AML-193 (cell line): ENCODE data around the gene ZNF264.
"Not testable (repeated sequence)": the region's sequence is repeated elsewhere in the genome, so short reads cannot be mapped to it uniquely, and the experiment has no call there.

ENCODE experiments used
- DNase-seq, 2 experiments: peaks; one replicate each; lab custom pipeline; 2025; lab: John Stamatoyannopoulos, UW

ZNF264 gene

DNA sequence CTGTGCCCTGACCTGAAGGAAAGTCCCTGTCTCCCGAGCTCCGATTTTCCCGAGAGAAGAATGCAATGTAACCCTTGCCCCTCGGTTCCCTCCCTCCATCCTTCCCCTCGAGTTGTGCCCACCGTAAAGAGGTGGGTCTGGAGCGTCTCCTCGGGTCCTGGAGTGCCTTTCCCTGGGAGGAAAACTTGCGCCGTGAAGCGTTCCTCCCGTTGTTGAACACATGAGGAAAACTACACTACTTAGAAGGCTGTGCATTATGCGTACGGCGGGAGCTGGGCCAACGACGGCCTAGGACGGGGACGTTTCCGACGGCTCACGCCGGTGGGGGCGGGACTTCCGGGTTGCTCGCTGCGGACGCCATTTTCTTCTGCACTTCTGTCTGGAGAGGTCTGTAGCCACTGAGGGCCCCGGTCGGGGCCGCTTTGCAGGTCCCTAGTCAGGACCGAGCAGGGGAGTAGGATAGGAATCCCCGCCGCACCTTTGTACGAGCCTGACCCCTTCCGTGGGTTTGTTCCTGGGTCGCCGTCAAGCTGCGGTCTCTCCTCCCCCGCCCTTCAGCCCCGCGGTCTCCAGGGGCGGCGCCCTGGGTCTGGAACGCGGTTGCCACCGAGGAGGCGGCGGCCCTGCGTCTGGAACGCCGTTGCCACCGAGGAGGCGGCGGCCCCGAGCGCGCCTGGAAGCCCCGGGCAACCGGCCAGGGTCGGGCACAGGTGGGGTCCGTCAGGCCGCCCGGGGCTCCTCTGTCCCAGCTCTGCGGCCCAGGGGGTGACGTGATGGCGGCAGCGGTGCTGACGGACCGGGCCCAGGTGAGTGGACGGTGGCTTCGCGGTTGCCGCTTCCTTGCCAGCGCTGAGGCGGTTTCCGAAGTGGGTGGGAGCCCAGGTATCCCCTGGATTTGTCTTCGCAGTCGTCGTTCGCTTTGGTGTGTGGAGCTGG, at the start of gene ZNF264:
ZNF264 (plus strand) TSS at position 360 of the 936 bp plus-strand sequence; CDS start at position 774, 414 bp downstream.
- peak; percentile 68 to 69 for DNase-seq

DNA sequence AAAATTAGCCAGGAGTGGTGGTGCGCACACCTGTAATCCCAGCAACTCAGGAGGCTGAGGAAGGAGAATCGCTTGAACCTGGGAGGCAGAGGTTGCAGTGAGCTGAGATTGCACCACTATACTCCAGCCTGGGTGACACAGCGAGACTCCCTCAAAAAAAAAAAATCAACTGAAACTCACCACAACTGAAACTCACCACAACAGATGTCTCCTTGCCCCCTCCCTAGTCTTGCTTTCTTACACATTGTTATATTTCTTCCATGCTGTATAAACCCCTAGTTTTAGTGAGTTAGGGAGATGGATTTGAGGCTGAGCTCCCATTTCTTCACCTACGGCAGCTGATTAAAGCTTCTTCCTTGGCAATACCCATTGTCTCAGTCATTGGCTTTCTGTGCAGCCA, 49.6 kb upstream of the ZNF264 start:
- DNase-seq: no peak

DNA sequence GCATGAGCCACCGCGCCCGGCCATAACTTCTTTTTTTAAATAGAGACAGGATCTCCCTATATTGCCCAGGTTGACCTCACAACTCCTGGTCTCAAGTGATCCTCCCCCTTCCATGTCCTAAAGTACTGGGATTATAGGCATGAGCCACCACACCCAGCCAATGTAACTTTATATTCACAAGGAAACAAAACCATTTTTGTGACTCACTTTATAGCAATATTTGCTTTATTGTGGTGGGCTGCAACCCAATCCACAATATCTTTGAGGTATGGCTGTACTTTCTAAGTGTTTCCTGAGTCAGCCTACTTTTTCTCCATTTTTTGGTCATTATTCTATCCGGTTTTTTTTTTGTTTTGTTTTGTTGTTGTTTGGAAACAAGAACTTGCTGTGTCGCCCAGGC, 38.4 kb upstream of the ZNF264 start:
- no peak for DNase-seq

DNA sequence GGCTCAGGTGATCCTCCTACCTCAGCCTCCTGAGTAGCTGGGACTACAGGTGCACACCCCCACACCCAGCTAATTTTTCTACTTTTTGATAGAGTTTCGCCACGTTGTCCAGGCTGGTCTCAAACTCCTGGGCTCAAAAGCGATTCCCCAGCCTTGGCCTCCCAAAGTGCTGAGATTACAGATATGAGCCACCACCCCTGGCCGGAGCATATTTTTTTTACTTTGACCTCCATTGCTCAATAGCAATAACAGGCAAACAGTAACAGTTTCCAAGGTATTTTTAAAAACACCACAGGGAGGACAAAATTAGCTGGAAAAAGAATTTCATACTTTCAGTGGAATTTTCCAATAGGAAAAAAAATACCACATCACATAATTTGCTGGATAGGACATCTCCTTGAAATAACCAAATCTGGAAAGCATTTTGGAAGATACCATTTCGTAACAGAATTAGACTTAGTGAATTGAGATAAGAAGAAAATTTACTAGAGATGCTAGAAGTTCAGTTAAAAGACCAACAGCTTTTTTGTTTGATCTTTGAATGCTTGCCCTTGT, 29.2 kb upstream of the ZNF264 start:
- DNase-seq: no peak

DNA sequence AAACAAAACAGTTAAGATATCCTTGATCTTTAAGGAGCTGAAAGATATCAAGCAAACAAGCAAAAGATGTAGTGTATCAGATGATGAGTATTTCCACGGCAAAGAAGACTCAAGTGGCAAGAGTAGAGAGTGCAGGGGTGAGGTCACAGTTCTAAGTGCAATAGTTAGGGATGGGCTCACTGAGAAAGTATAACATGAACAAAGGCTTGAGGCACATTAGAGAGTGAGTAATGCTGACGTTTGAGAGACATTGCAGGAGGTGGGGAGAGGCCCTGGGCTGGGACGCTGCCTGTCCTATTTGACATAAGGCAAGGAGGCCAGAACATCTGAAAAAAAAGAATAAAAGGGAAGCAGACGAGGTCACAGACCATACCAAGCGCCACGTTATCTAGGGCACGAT, 25.5 kb upstream of the ZNF264 start:
- no peak for DNase-seq

DNA sequence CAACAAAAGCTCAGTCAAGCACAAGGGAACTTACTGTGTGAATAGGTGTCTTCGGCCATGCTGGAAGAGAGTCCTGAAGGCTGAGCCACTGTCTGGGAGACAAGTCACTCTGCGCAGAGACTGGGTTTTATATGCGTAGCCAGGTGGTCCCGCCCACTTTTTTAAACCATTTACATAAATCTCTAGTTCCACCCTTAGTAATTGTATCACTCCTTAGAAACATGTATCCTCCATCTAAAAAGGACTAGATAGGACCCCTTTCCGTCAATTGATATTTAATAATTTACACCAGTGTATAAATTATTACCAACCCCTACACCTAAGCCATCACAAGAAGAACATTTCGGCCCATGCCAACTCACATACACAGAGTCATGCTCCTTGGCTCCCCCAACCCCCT, 23.9 kb upstream of the ZNF264 start, which contains the start of gene DUXA:
DUXA (minus strand) TSS at position 101 of the 400 bp plus-strand sequence; CDS start at position 59, 42 bp downstream.
- DNase-seq: no peak

DNA sequence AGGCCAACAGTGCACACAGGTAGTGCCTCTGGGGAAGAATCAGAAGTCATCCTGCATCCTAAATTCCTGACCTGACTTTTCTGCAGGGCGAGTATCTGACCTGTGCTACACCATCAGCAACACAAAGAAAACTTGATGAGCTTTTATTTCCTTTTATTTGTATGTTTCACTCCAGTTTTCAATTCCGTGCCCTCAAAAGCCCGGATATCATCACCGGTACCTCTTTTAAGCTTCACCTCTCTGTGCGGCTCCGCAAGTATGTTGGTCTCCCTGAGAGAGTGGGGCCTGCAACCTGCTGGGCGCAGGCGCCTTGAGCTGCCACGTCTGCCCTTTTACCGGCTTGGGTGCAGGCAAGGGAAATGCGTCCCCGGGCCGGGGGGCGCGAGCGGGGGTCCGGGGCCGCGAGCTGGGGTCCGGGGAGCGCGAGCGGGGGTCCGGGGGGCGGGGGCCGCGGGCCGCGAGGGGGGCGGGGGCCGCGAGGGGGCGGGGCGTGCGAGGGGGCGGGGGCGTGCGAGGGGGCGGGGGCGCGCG, 19.7 kb upstream of the ZNF264 start:
- DNase-seq: no peak

DNA sequence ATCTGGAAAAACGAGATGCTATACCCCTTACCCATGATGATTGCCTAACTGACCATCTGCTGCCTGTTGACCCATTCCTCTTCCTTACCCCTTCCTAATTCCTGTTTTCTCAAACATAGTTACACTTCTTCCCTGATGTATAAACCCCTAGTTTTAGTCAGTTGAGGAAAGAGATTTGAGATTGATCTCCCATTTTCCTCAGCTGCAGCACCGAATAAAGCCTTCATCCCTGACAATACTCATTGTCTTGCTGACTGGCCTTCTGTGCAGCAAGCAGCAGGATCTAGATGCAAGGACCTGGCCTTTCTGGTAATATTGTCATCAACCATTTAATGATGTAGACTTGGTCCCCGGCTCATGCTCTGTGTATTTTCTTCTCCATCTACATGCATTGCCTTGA, 999 bp upstream of the ZNF264 start:
- peak in 1 of 2 experiments; percentile 6 for DNase-seq

DNA sequence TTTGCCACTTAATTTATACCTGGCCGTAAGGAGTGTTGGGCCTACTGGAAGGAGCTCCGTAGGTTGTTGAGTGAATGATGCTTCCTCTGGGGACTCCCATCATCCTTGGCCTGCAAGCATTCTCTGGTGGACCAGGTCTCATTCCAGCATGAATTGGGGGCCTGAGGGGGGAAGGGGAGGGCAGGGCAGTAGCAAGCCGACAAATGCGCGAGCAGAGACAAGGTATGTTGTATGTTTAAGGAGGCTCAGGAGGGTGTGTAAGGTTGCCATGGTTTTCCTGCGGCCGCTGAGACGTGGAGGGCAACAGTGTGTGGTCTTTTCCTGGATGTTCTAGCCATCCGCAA, 749 bp downstream of the ZNF264 start:
- DNase-seq: no peak

DNA sequence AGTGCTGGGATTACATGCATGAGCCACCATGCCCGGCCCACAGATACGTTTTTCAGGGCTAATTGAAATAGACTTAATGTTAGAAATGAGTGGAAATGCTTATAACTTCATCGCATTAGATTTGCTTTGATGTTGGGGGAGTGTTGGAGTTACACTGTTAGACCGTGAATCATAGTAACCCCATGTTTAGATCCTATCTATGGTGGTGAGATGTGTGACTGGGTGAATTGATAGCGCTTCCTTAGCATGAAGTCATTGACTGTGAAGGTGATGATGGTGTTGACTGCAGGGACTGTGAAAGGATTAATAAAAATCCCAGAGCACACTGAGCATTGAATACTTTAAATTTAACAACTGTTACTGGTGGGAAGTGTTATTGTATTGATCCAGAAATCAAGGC, 1.7 kb downstream of the ZNF264 start:
- DNase-seq: no peak

DNA sequence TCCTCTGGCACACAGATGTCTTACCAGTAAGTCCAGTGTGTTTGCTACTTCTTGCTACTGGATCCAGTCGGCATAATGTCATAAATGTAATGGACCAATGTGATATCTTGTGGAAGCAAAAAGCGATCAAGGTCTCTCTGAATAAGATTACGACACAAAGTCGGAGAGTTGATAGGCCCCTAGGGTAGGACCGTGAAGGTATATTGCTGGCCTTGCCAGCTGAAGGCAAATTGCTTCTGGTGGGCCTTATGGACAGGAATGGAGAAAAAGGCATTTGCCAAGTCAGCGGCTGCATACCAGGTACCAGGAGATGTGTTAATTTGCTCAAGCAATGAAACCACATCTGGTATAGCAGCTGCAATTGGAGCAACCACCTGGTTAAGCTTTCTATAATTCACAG, 6.6 kb downstream of the ZNF264 start:
- DNase-seq: not testable (repeated sequence)

DNA sequence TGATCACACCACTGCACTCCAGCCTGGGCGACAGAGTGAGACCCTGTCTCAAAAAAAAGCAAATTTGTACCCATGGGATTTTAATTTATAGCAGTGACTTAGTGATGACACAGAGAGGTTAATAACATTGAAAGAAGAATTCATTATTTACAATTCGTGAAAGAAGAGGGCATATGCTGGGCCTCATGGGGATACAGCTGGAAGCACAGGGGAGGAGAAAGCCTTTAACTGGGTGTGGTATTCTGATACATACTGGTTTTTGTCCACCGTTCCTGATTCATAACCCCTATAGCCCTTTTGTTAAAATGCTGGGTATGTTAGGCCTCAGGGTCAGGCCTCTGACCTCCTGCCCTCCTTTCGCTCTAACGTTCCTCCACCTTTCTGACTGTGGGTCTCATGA, 10.9 kb downstream of the ZNF264 start:
- DNase-seq: no peak

DNA sequence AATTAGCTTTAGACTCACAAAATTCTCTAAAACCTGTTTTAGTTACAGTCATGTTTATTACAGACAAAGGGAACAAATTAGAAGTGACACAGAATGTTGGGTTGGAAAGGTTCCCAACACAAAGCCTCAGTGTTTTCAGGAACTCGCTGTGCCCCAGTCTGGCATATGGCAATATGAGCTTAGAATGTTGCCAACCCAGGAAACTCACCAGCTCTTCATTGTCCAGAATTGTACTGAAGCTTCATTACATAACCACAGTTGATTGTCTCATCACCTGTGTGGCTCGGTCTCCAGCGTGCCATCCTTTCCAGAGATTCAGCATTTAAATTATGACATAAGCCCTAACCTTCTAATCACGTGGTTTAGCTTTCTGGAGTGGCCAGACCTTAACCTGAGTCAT, 19.1 kb downstream of the ZNF264 start:
- DNase-seq: no peak

DNA sequence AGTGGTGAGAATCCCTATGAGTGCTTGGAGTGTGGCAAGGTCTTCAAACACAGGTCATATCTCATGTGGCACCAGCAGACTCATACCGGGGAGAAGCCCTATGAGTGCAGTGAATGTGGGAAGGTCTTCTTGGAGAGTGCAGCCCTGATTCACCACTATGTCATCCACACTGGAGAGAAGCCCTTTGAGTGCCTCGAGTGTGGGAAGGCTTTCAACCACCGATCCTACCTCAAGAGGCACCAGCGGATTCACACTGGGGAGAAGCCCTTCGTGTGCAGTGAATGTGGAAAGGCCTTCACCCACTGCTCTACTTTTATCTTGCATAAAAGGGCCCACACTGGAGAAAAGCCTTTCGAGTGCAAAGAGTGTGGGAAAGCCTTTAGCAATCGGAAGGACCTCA, 20.8 kb downstream of the ZNF264 start:
- no peak for DNase-seq

DNA sequence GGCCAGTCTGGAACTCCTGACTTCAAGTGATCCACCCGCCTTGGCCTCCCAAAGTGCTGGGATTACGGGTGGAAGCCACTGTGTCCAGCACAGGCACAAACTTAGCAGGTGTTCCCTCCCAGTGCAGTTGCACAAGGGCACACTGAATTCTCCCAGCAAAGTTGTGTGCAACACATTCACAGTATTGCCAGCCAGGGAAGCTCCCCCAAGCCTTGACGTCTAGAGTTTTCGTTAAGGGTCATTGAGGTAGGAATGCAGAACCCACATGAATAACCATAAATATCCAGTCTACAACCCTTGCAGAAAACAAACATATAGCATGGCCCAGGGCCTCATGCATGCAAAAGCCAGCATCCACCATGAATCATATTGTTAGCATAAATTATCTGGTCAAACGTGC, 36.2 kb downstream of the ZNF264 start:
- DNase-seq: no peak

DNA sequence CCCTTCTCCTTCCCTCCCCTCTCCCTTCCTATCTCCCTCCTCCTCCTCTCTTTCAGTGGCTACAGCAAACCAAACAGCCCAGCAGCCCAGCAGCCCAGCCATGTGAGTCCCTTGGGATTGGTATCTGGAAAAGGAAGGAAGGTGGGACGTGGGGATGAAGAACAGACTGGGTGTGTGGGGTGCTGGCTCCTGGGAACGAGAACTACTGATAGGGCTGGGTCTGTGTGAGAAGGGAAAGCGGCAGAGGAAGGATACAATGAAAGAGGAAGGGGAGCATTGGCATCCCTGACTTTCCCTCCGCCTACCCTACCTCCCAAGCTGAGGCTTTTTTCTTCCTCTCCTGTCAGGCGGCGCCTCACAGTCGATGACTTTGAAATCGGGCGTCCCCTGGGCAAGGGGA, 40.4 kb downstream of the ZNF264 start:
- DNase-seq: no peak

DNA sequence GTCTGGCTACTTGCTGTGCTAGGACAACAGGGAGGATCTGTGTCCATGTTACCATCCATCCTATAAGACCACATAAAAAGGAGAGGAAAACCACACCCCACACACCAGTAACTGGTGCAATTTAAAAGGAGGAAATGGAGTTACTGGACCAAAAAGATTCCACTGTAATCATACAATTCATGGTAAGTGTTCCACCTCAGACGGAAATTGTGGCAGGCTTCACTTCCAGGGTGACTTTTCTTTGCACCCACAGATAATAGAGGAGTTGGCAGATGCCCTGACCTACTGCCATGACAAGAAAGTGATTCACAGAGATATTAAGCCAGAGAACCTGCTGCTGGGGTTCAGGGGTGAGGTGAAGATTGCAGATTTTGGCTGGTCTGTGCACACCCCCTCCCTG, 41.9 kb downstream of the ZNF264 start:
- DNase-seq: peak; percentile 32 to 51

DNA sequence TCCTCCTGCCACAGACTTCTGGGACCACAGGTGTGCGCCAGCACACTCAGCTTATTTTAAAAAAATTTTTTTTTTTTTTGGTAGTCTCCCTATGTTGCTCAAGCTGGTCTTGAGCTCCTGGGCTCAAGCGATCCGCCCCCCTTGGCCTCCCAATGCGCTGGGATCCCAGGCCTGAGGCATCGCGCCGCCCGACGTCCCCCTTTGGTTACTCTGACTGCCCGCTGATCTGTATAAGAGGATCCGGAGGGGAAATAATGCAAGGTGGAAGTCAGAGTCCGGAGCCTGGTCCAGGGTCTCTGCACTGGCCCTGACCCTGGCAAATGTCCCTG, 48.6 kb downstream of the ZNF264 start:
- no peak for DNase-seq

DNA sequence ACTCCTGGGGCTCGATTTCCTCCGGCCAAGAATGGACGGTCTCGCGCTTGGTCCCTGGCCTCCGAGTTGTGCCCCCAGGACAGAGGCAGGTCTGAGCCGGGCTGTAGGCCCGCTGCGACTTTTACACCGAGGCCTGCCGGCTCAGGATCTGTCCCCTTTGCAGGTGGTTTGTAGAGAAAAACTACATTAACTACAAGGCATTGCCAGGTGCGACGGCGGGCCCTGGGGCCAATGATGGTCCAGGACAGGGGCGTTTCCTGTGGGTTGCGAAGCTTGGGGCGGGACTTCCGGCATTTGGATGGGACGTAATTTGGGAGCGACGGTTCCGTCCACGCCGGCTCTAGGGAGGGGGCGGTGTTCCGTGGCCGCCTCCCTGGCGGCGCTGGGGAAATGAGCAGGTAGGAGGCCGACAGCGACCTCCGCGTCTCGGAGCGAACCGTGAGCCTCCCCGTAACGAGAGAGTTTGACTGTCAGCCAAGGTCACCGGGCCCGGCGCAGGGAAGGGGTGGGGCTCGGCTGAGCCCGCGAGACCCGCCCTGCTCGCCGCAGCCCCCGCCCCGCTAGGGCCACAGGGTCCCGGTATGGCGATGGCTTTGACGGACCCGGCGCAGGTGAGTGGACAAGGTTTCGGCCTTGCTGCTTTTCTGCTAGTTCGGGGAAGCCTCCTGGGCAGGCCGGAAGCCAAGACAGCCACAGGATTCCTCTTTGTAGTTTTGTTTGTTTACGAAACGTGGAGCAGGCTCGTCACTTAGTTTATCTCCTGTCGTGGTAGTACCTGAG, 49.2 kb downstream of the ZNF264 start, which contains the start of gene ZNF805:
ZNF805 (plus strand) TSS at position 322 of the 780 bp plus-strand sequence; CDS start at position 582, 260 bp downstream.
- peak; percentile 71 to 75 for DNase-seq

DNA sequence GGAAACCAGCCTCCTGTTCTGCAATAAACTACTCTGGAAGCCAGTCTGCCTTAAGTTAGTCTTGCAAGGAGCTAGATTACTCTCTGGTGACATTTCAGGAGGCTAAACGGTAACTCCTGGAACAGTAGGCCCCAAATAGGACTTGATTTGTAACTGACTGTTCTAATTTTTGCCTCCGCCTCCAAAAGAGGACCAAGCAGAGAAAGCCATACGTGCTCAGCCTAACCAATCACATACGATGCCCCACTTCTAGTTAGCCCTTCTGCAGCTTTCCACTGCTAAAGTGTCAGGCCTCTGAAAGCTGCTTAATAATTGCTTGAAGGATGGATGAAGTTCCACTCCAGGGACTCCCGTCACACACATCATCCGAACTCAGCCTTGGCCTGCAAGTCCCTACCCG, 49.9 kb downstream of the ZNF264 start:
- peak in 1 of 2 experiments; percentile 16 for DNase-seq

DNA sequence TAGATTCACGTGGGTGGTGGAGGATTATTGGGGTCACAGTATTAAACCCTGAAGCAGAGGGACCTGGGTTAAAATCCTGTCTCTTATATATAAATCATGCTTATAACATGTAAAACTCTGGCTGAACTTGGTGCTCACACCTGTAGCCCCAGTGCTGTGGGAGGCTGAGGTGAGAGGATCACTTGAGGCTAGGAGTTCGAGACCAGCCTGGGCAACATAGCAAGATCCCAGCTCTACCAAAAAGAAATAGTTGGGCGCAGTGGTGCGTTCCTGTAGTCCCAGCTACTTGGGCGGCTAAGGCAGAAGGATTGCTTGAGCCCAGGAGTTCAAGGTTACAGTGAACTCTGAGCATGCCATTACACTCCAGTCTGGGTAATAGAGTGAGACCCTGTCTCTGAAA, 51.5 kb downstream of the ZNF264 start:
- DNase-seq: no peak

DNA sequence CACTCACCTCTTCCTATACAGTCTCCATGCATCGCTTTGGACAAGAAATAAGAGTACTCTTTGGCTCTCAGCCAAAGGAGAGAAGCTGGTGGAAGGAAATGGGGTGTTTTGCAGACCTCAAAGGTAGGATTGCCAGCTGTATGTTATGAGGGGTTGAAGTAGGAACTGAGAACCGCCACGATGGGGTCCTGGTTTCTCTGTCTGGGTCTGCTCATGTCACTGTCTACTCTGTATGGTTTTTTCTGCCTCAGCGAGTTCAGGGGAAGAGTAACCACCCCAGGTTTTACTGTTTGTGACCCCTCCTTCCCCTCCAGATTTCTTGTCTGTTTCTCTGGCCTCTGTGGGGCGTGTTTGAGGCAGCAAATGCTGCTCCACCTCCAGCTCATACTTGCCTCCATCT, 53.2 kb downstream of the ZNF264 start:
- no peak for DNase-seq
